ENCODE measurements around the gene WASHC2C. TPM values are rescaled to one million over a fixed set of nuclear protein-coding genes. Genes with fewer than 3 reads are reported as not detected.

WASHC2C gene, protein sequence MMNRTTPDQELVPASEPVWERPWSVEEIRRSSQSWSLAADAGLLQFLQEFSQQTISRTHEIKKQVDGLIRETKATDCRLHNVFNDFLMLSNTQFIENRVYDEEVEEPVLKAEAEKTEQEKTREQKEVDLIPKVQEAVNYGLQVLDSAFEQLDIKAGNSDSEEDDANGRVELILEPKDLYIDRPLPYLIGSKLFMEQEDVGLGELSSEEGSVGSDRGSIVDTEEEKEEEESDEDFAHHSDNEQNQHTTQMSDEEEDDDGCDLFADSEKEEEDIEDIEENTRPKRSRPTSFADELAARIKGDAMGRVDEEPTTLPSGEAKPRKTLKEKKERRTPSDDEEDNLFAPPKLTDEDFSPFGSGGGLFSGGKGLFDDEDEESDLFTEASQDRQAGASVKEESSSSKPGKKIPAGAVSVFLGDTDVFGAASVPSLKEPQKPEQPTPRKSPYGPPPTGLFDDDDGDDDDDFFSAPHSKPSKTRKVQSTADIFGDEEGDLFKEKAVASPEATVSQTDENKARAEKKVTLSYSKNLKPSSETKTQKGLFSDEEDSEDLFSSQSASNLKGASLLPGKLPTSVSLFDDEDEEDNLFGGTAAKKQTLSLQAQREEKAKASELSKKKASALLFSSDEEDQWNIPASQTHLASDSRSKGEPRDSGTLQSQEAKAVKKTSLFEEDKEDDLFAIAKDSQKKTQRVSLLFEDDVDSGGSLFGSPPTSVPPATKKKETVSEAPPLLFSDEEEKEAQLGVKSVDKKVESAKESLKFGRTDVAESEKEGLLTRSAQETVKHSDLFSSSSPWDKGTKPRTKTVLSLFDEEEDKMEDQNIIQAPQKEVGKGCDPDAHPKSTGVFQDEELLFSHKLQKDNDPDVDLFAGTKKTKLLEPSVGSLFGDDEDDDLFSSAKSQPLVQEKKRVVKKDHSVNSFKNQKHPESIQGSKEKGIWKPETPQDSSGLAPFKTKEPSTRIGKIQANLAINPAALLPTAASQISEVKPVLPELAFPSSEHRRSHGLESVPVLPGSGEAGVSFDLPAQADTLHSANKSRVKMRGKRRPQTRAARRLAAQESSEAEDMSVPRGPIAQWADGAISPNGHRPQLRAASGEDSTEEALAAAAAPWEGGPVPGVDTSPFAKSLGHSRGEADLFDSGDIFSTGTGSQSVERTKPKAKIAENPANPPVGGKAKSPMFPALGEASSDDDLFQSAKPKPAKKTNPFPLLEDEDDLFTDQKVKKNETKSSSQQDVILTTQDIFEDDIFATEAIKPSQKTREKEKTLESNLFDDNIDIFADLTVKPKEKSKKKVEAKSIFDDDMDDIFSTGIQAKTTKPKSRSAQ (N-terminal part only)
- total RNA-seq: 33.6 and 36.3 TPM in 2 replicates

GRCh38 chr10:45726703-45727420 is at the start of gene WASHC2C:
Gene WASHC2C (plus strand): TSS chr10:45727266. CDS start chr10:45727318, 52 bp downstream.

Small RNA genes within 50 kb of the gene (small RNA-seq; reads per million reads assigned to genes)
- not detected for gene AC012044.1

Other genes starting within 250 kb of the WASHC2C start
- 12.8 and 15.3 TPM in 2 replicates for gene ZFAND4, start 54.5 kb upstream of the WASHC2C start, total RNA-seq
- gene AGAP4, start 120.2 kb downstream of the WASHC2C start, total RNA-seq: 3.3 and 4.5 TPM in 2 replicates
- gene TIMM23, start 245.2 kb downstream of the WASHC2C start, total RNA-seq: 52.2 and 69.6 TPM in 2 replicates

All from hair follicle dermal papilla cell (primary cell).